Endometrium (tissue), 2 donors: ENCODE results near the gene STRIP2.
"Not testable (repeated sequence)": the region's sequence is repeated elsewhere in the genome, so short reads cannot be mapped to it uniquely, and the experiment has no call there.

Experiments
- FAIRE-seq: peaks from 2 replicates; lab custom pipeline; 2012; peaks lifted over from hg19 to GRCh38; lab: Jason Lieb, UNC
- donor health status: control.
- donor health status: control.

The STRIP2 gene

DNA sequence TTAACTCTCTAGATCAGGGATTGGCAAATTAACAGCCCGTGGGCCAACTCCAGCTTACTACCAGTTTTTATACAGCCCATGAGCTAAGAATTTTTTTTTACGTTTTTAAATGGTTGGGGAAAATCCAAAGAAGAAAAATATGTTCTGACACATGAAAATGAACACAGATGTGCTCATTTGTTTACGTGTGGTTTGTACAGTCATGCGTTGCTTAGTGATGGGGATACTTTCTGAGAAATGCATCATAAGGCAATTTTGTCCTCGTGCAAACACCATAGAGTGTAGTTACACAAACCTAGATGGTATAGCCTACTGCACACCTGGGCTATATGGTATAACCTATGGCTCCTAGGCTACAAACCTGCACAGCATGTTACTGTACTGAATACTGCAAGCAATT lies 59.8 kb downstream of the STRIP2 start:
- FAIRE-seq: no peak

GRCh38 chr7:129495987-129496386 lies 61.8 kb downstream of the STRIP2 start:
- no peak for FAIRE-seq

DNA sequence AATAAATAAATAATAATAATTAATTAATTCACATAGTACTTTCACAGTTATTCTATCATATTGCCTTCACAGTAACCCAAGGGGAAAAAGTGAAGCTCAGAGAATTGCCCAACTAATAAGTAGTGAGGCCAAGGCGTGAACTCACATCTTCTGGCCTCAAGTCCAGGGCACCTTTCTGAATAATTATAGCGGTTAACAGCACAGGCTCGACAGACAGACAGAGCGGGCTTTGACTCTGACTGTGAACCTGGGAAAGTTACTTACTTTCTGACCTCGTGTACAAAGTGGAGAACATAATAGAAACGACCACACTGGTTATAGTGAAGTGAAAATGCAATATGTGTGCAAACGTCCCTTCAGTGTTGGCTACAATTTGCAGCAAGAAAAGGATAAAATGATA lies 62.4 kb downstream of the STRIP2 start:
- FAIRE-seq: no peak

DNA sequence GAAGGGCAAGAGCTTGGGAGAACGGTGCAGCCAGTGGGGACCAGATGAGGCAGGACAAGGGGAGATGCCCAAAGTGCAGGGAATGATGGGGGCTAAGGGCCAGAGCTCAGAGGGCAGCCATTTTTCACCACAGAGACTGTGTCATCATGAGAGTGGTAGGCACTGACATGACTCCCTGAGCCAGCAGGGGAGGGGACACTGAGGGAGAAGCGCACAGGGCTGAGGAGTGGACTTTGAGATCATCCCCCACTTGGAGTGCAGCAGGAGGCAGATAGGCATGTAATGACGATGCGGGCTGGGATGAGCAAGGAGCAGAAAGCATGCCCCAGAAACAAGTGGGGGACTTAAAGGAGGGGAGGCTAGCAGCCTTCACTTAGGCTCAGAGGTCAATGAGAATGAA lies 62.9 kb downstream of the STRIP2 start:
- no peak for FAIRE-seq

DNA sequence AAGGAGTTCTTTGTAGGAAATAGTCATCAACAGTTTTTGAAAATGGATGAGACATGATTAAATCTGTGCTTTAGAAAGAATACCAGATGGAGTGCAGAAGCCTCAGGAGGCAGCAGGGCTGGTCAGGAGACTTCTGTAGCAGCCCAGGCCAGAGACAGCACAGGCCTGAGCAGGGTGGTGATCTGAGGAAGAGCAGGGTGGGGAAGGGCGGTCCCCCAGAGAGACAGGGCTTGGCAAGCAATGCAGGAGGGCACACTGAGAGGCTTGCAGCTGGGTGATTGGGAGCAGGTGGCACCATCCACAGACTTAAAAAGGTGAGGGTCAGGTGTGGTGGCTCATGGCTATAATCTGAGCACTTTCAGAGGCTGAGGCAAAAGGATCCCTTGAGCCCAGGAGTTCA lies 63.8 kb downstream of the STRIP2 start:
- no peak for FAIRE-seq

DNA sequence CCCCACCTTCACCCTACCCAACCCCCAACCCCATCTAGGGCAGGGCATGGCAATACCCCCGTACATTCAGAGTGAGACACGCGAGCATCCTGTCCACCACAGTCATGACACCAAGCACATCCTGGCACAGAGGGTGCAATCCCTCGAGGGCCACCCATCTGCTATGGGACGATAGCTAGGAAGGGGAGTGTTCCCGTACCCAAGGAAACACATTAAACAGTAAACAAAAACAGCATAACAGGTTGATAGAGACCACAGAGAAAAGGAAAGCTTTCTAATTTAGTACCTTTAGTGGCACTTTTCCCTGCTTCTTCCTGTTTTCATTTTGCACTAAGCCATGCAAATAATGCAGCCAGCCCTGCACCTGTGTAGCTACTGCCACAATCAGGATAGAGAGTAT lies 65.8 kb downstream of the STRIP2 start:
- FAIRE-seq: no peak

DNA sequence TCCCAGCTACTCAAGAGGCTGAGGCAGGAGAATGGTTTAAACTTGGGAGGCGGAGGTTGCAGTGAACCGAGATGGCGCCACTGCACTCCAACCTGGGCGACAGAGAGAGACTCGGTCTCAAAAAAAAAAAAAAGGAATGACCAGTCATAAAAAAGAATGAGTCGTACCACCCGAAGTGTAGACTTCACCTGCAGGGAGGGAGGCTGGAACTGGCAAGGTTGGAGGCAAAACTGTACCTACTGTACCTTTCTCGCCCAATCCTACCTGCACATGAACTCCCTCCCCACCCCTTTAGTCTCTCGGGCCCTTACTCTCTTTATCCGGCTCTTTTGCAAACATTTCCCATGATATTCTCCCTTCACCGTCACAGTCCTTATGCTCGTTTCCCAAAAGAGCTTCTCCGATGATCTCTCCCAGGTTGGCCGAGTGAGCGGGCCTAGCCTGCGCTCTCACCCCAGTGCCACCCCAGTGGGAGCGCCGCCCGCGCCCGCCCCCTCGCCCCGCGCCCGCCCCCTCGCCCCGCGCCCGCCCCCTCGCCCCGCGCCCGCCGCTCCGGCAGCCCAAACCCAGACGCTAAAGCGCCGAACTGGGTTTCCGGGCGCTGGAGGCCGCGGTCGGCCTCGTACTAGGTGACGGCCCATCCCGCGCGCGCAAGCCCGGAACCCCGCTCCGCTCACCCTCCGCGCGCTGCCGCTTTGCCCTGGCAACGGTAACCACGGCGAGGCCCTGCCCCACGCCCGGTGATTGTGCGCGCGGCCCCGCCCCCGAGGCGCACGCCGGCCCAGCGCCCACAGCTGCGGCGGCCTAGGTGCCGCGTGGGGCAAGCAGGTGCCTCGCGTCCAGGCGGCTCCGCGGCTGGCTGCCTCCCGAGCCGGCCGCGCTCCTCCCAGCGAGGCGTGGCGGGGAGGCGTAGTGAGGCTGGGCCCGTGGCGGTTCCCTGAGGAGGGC lies 67.8 kb downstream of the STRIP2 start, which contains the start of gene SMKR1:
Gene SMKR1, plus strand, starts transcription at position 772 of the 948 bp plus-strand sequence. CDS start 294 bp downstream, outside the sequence.
- FAIRE-seq: no peak

DNA sequence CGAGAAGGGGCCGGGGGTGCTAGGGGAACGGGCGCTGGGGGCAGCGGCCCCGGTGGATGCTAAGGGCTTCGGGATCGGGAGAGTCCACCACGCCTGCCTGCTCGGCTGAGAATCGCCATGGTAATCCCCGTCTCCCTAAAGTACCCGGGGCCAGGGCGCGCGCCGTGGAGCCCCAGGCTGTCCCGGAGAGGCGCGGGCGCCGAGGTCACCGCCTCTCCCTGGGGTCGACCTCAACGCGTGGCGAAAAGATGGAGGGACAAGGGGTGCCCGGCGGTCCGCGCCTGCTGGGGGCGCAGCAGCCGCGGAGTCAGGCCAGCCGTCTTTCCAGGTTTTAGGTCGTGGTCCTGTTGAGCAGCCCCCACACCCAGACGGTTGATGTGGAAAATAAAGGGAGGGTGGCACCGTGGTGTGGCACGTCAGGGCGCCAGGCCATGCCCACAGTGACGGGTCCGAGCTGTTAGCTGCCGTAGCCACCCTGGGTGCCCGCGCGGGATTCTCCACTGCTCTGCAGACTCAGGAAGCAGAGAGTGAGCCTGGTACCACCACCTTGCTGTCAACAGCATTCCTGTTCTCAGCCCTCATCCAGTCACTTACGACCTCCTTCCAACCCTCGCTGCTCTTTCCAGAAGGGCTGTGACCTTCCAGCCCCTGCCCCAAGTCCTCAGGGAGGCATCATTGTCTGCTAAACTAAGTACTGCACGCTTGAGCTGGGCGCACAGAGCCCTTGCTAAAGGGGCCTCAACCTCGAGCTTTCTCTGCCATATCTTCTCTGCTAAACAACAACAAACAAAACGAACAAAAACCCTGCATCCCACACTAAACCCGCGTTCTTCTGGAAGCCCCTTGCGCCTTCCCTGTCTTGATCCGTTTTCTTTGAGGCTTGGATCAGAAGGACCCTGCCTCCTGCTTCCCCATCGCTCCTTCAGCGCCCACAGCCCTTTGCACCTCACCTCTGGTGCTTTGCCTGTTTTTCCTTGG lies 68.8 kb downstream of the STRIP2 start:
- no peak for FAIRE-seq

- FAIRE-seq: no peak
These were observed 69.5 kb downstream of the STRIP2 start for GRCh38 chr7:129503725-129504124.

GRCh38 chr7:129512192-129512591 lies 78.0 kb downstream of the STRIP2 start:
- no peak for FAIRE-seq

GRCh38 chr7:129513546-129513945 lies 79.3 kb downstream of the STRIP2 start:
- no peak for FAIRE-seq

GRCh38 chr7:129514683-129515082 lies 80.5 kb downstream of the STRIP2 start:
- no peak for FAIRE-seq

DNA sequence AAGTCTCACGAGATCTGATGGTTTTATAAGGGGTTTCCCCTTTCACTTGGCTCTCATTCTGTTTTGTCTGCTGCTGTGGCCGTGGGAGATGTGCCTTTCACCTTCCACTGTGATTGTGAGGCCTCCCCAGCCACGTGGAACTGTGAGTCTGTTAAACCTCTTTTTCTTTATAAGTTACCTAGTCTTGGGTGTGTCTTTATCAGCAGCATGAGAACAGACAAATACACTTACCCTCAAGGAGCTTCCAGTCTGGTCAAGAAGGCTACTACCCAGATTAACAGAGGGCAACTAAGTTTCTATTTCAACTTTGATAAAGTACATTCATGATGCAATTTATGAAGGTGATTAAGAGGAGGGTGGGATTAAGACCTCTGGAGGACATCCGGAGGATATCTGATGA lies 81.1 kb downstream of the STRIP2 start:
- no peak for FAIRE-seq

GRCh38 chr7:129517931-129518330 lies 83.7 kb downstream of the STRIP2 start:
- no peak for FAIRE-seq

- no peak for FAIRE-seq
These were observed 85.2 kb downstream of the STRIP2 start for GRCh38 chr7:129519464-129519863.

GRCh38 chr7:129522088-129522970 lies 88.1 kb downstream of the STRIP2 start:
- FAIRE-seq: no peak

GRCh38 chr7:129522971-129523340 lies 88.7 kb downstream of the STRIP2 start:
- FAIRE-seq: no peak

DNA sequence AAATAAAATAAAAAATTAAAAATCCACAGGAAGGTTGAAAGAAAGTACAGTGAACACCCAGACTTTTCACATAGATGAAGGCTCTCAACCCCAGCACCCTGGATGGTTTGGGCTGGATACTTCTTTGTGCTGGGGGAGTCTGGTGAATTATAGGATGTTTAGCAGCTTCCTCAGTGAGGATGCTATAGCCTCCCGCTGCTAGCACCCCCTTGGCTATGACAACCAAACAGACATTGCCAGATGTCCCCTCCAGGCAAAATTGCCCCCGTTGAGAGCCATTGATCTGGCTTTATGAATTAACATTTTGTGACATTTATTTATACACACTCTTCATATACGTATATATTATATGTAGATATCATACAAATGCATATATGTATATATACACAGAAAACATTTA lies 89.7 kb downstream of the STRIP2 start:
- no peak for FAIRE-seq

DNA sequence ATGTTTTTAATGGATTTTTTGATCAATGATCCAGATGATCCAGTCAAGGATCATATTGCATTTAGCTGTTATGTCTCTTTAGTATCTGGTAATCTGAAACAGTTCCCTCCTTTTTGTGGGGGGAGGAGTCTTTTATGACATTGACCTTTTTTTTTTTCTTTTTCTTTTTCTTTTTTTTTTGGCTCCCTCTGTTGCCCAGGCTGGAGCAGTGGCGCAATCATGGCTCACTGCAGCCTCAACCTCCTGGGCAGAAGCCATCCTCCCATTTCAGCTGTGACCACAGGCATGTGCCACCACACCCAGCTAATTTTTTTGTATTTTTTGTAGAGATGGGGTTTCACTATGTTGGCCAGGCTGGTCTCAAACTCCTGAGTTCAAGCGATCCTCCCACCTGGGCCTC lies 90.2 kb downstream of the STRIP2 start:
- not testable (repeated sequence) for FAIRE-seq

DNA sequence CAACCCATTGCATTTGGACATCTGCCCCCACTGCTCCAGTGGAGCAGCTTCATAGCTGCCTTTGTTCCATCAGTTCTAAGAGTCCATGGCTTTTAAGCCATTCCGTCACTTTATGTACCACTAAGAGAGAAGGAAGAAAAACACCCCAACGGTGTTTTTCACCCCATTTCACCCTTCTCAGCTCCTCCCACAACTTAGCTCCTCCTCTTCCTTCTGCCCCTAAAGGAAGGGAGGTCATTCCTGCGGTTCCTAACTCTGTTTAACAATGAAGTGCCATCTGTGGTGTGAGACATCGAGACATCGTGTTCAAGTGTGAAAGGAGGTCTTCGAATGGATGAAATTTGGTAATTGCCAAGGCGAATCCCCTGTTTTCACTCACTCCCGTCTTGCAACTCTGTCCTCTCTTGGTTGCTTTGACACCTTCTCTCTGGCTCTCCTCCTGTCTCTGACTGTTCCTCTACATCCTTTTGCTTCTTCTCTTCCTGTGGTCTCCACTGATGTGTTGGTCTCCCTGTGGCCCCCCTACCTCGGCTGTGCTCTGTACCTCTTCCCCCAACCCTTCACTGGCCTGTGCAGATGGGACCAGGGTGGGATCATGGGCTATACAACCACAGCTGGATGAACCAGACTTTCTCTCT lies 91.1 kb downstream of the STRIP2 start:
- FAIRE-seq: no peak

GRCh38 chr7:129529643-129530042 lies 95.4 kb downstream of the STRIP2 start:
- FAIRE-seq: no peak
